Lower leg skin (tissue), 4 donors: ENCODE data around the gene CABP4. TPM values are rescaled to one million over a fixed set of nuclear protein-coding genes. Genes with fewer than 3 reads are reported as not detected.
"Not testable (repeated sequence)": the region's sequence is repeated elsewhere in the genome, so short reads cannot be mapped to it uniquely, and the experiment has no call there.

Source experiments
- DNase-seq, 2 donors: peaks; one replicate each; pipeline ENCODE4 v3.0.0-alpha.2; 2019; ENCODE audit warnings: low spot score in 2 of 2
- H3K4me3 ChIP-seq: fragments of 200-600 bp; sonication (generic); 2 replicates; pipeline ENCODE4 v1.5.1; 2017; ENCODE audit warnings: mild to moderate bottlenecking, low read depth; ENCODE audit not compliant: poor library complexity, severe bottlenecking
- POLR2A ChIP-seq, 2 donors: fragments of 450-650 bp; IDR thresholded peaks; one replicate each; pipeline ENCODE4 v1.6.1; 2016 to 2017; ENCODE audit warnings: antibody characterized with exemption in 2 of 2, mild to moderate bottlenecking in 1 of 2, moderate library complexity in 1 of 2
- WGBS, 2 donors: methylation state at CpG; one replicate each; pipeline ENCODE4 v1.1.5; 2018; 5-methylcytosine and 5-hydroxymethylcytosine counted together
- intact Hi-C: fragments of 100-400 bp; cut with DNase I; formaldehyde crosslinking; loops from one replicate; pipeline ENCODE4 v1.15.0; 2023; ENCODE audit warnings: low total_unique reads
- total RNA-seq, 4 donors: library from RNA; depleted of rRNA; stranded (reverse); fragments of >200 nt; gene quantifications; one replicate each; pipeline ENCODE4 v1.1.0, GENCODE V29; 2016
- TF ChIP-seq, protein P1 (sequence below), 3 donors: fragments of 450-650 bp; IDR thresholded peaks; one replicate each; pipeline ENCODE4 v1.5.1; 2016; ENCODE audit warnings: antibody characterized with exemption in 3 of 3, mild to moderate bottlenecking in 3 of 3, moderate library complexity in 2 of 3

The CABP4 gene
- total RNA-seq, 4 donors from 2014 or later = 0.11 to 0.25 TPM; not detected in 2

DNA sequence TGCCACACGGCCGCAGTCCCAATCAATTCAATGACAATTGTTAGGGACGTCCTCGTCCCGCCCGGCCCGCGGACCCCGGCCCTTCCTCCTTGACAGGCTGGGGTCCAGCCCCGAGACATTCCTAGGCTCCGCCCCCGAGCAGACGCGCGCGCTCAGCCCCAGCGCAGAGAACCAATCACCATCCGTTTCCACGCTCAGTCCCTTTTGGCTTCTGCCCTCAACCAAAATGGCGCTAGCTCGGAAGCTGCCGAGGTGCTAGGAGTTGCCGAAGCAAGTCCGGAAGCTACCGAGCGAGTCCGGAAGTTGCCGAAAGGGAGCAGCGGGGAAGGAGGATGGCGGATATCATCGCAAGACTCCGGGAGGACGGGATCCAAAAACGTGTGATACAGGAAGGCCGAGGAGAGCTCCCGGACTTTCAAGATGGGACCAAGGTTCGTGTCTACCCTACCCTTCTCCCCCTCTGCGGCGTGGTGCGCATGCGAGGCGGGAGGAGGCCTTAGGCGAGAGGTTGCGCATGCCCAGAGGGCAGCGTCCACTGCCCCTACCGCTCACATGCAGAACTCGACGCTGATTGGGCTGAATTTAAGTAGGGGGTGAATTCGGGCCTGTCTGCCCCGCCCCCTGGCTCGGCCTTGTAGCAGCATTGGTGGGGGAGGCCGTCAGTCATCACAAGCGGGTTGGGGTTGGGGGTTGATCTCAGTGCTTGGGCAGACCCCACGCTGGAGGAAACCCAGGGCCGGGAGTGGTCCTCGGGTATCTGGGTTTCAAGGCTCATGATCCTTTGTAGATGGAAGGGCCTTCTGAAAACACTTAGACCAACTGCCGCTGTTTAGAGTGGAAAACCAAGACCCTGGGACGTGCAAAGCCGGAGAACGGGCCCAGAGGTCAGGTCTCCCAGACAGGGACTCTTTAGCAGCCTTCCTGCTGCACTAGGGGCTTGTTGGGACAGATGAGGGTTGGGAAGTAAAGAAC, 28.0 kb downstream of the CABP4 start, which contains the start of gene AIP:
Gene AIP, plus strand, starts transcription at position 200 of the 972 bp plus-strand sequence. Its CDS starts 133 bp downstream, at position 333.
- intact Hi-C loops = no loop called here
- peak in 1 of 2 donors; percentile 6 for TF ChIP-seq POLR2A (IDR thresholded peaks at IDR 0.05)
- TF ChIP-seq, protein P1, sequence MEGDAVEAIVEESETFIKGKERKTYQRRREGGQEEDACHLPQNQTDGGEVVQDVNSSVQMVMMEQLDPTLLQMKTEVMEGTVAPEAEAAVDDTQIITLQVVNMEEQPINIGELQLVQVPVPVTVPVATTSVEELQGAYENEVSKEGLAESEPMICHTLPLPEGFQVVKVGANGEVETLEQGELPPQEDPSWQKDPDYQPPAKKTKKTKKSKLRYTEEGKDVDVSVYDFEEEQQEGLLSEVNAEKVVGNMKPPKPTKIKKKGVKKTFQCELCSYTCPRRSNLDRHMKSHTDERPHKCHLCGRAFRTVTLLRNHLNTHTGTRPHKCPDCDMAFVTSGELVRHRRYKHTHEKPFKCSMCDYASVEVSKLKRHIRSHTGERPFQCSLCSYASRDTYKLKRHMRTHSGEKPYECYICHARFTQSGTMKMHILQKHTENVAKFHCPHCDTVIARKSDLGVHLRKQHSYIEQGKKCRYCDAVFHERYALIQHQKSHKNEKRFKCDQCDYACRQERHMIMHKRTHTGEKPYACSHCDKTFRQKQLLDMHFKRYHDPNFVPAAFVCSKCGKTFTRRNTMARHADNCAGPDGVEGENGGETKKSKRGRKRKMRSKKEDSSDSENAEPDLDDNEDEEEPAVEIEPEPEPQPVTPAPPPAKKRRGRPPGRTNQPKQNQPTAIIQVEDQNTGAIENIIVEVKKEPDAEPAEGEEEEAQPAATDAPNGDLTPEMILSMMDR (IDR thresholded peaks at IDR 0.05) = no peak
- WGBS, 2 donors = 10 to 12% methylated on average over 46 to 59 of the region's 60 CpGs
- H3K4me3 ChIP-seq = peak within 1 kb of the TSS; percentile 26
- peak; percentile 98 to 99 for DNase-seq

DNA sequence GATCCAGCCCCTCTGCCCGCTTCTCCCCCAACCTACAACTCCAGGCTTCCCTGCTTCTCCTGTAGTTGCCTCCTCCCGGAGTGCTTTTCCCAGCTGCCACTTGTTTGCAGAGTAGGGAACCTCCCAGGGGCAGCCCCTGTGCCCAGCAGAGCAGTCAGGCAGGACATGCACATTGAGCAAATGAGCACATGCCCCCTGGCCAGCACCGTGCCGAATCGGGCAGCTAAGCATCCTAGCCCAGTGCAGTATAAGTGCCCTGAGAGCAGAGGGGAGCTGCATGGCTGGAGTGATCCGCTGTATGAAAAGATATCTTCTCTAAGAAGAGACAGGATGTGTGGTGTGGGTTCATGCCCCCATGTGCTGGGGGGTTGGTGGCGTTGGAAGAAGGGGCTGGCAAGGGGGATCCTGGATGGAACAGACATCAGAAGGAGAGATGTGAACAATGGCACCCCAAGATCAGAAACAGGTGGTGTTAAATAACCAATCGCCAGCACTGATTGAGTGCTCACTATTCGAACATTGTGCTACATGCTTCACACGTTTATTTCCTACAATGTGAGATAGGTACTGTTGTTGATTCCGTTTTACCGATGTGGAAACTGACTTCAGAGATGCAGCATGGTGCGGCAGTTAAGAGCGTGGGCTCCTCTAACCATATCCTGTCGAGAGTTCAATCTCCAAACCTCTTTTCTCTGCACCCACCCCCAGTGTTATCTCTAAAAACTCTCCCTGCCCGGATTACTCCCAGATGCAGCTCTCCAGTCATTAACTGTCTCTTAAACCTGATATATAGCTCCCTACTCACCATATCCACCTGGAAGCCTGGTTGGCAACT, 28.9 kb downstream of the CABP4 start:
- DNase-seq = no peak
- H3K4me3 ChIP-seq = no peak overlapping the region
- intact Hi-C loops = no loop called here
- TF ChIP-seq, protein P1 (IDR thresholded peaks at IDR 0.05) = no peak
- TF ChIP-seq POLR2A (IDR thresholded peaks at IDR 0.05) = no peak
- WGBS, 2 donors = 83 to 85% methylated on average over 16 of the region's 16 CpGs

DNA sequence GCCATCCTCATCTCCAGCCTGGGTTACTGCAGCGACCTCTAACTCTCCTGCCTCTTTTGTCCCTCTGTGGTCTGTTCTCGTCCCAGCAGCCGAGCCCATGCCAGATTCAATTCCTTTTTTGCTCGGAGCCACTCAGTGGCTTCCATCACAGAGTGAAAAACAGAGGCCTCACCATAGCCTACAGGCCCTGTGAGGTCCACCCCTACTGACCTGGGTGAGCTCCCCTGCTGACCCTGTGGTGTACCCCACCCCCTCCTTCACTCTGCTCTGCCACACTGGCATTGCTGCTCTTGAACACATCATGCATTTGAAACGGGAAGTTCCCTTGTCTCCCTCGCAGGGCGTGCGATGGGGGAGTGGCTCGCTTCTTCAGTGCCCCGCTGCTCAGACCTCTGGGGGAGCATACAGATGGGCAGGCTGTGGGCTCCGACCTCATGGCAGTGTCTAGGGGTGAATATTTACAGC, 29.7 kb downstream of the CABP4 start:
- TF ChIP-seq, protein P1 (IDR thresholded peaks at IDR 0.05) = no peak
- TF ChIP-seq POLR2A (IDR thresholded peaks at IDR 0.05) = no peak
- WGBS, 2 donors = 71 to 78% methylated on average over 11 of the region's 11 CpGs
- no peak for DNase-seq
- intact Hi-C loops = no loop called here
- H3K4me3 ChIP-seq = no peak overlapping the region

DNA sequence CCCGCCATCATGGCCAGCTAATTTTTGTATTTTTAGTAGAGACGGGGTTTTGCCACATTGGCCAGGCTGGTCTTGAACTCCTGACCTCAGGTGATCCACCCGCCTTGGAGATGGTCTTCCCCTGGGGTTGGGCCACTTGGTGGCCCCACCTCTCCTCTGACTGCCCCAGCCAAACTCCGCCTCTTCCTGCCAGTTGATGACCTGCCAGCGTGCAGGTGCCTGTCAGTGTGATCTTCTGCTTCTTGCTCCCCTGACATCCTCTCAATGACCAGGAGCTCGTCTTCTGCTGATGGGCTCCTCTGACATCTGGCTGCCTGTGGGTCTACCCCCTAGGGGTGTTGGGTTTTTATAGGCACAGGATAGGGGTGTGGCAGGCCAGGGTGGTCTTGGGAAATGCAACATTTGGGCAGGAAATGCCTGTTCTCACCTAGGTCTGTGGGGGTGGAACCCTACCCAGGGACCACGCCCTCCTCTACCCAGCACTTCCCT, 30.8 kb downstream of the CABP4 start:
- WGBS, 2 donors = 78% methylated on average over 7 of the region's 7 CpGs
- intact Hi-C loops, H3K4me3 ChIP-seq, DNase-seq: not testable (repeated sequence)

DNA sequence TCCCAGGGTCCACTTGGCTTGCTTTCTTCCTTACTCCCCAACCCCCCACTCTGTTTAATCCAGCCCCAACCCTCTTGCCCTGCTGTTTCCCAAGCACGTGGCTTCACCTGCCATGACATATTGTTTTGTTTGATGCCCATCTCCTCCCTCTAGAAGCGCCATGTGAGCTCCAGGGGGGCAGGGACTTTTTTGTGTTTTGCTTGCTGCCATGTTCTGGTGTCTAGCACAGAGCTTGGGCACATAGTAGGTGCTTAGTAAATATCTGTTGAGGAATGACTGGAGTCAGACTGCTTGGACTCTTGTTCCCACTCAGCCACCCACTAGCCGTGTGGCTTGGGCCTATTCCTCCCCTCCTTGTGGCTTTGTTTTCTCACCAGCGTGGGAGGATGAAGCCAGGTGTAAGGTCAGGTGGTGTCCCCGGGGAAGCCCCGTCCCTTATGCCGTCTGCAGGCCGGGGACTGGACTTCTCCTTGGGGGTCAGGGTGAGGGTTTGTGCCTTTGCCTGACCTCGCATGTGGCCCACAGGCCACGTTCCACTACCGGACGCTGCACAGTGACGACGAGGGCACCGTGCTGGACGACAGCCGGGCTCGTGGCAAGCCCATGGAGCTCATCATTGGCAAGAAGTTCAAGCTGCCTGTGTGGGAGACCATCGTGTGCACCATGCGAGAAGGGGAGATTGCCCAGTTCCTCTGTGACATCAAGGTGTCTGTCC, 31.5 kb downstream of the CABP4 start:
- intact Hi-C loops = no loop called here
- no peak for DNase-seq
- TF ChIP-seq POLR2A (IDR thresholded peaks at IDR 0.05) = no peak
- TF ChIP-seq, protein P1 (IDR thresholded peaks at IDR 0.05) = no peak
- H3K4me3 ChIP-seq = no peak overlapping the region
- 87 to 88% methylated on average over 19 to 20 of the region's 20 CpGs for WGBS, 2 donors
